HCT116 (cell line): ENCODE data around the gene LRSAM1. TPM values are rescaled to one million over a fixed set of nuclear protein-coding genes. Genes with fewer than 3 reads are reported as not detected.
"Not testable (repeated sequence)": the region's sequence is repeated elsewhere in the genome, so short reads cannot be mapped to it uniquely, and the experiment has no call there.

ENCODE experiments used
- ATAC-seq: fragments of 200-7000 bp; cut with Tn5 transposase; 2 replicates; pipeline ENCODE4 v1.9.1; 2020; ENCODE audit warnings: mild to moderate bottlenecking, moderate library complexity
- BruUV-seq: library from RNA; stranded (reverse); fragments of 400-500 nt; replicated peaks from 2 replicates; lab custom pipeline; 2021; lab: Mats Ljungman, UMichigan
- CTCF ChIA-PET: fragments of 300-600 bp; sonication (Branson Sonifier 250); formaldehyde crosslinking; loops from one replicate; lab custom pipeline; 2021; ENCODE audit warnings: antibody characterized with exemption; lab: Charles Lee
- POLR2A ChIA-PET: fragments of 300-600, 350-600 bp; sonication (Branson Sonifier 250); formaldehyde crosslinking; loops from one replicate; lab custom pipeline; 2021; ENCODE audit warnings: antibody characterized with exemption; lab: Charles Lee
- RAD21 ChIA-PET, 2 experiments: fragments of 300-600 bp; sonication (Branson Sonifier 250); formaldehyde crosslinking; loops; one replicate each; lab custom pipeline; 2023; ENCODE audit warnings: low total read pairs in 2 of 2; ENCODE audit not compliant: uncharacterized antibody in 2 of 2, unreplicated experiment in 2 of 2, low non-redundant PET in 1 of 2; lab: Charles Lee
- DNase-seq: peaks from one replicate; pipeline ENCODE4 v3.0.0-alpha.2; 2010; ENCODE audit warnings: low read depth, low spot score
- H2AFZ ChIP-seq: fragments of 200-600 bp; shearing (Covaris generic), sonication (generic); 2 replicates; pipeline ENCODE4 v1.6.1; 2017; ENCODE audit warnings: low read depth, mixed run types, mixed read lengths, antibody characterized with exemption, low read length; ENCODE audit not compliant: poor library complexity, severe bottlenecking
- H3K27ac ChIP-seq: 2 replicates; pipeline ENCODE4 v1.5.1; 2012; ENCODE audit warnings: low read depth, low read length
- H3K27me3 ChIP-seq: fragments of 200-600 bp; sonication (generic); 2 replicates; pipeline ENCODE4 v1.6.1; 2016; ENCODE audit warnings: mixed run types, low read length, mixed read lengths; ENCODE audit not compliant: insufficient read depth
- H3K36me3 ChIP-seq, 2 experiments: fragments of 200-500 bp in 1 of 2; fragments of 200-600 bp in 1 of 2; sonication (Bioruptor generic) in 1 of 2; sonication (generic) in 1 of 2; 2 replicates each; pipeline versions ENCODE4 v1.5.1 to v1.6.1; 2014 to 2016; ENCODE audit warnings: low read length in 2 of 2, inconsistent platforms in 1 of 2, mixed read lengths in 1 of 2, mixed run types in 1 of 2; ENCODE audit not compliant: insufficient read depth in 2 of 2, control insufficient read depth in 1 of 2
- H3K4me1 ChIP-seq, 2 experiments: fragments of 200-600 bp in 1 of 2; sonication (generic) in 1 of 2; 2 replicates each; pipeline versions ENCODE4 v1.5.1 to v1.6.1; 2012 to 2017; ENCODE audit warnings: low read length in 2 of 2, inconsistent platforms in 1 of 2, mild to moderate bottlenecking in 1 of 2, mixed read lengths in 1 of 2, mixed run types in 1 of 2, moderate library complexity in 1 of 2; ENCODE audit not compliant: insufficient read depth in 2 of 2, control insufficient read depth in 1 of 2
- H3K4me2 ChIP-seq: fragments of 200-600 bp; sonication (generic); 2 replicates; pipeline ENCODE4 v1.6.1; 2017; ENCODE audit warnings: mixed run types, low read length, mixed read lengths
- H3K4me3 ChIP-seq, 2 experiments: fragments of 200-600 bp in 1 of 2; sonication (generic) in 1 of 2; replicated peaks in 1 of 2; 2 replicates each; pipeline ENCODE4 v1.5.1; 2011 to 2016; ENCODE audit warnings: low read length in 2 of 2, control low read depth in 1 of 2, low read depth in 1 of 2, mild to moderate bottlenecking in 1 of 2, mixed read lengths in 1 of 2, mixed run types in 1 of 2
- H3K79me2 ChIP-seq: fragments of 200-600 bp; sonication (generic); 2 replicates; pipeline ENCODE4 v1.6.1; 2017; ENCODE audit warnings: mild to moderate bottlenecking, mixed run types, low read length, moderate library complexity, mixed read lengths; ENCODE audit not compliant: insufficient read depth
- H3K9ac ChIP-seq: fragments of 200-600 bp; sonication (generic); 2 replicates; pipeline ENCODE4 v1.6.1; 2016; ENCODE audit warnings: low read length, mixed read lengths
- H3K9me2 ChIP-seq: fragments of 200-600 bp; sonication (generic), shearing (Covaris generic); 2 replicates; pipeline ENCODE4 v1.6.1; 2017; ENCODE audit warnings: mixed run types, mild to moderate bottlenecking, moderate library complexity; ENCODE audit not compliant: insufficient read depth
- H3K9me3 ChIP-seq, 2 experiments: fragments of 200-500 bp in 1 of 2; fragments of 200-600 bp in 1 of 2; sonication (Bioruptor generic) in 1 of 2; sonication (generic) in 1 of 2; 2 replicates each; pipeline ENCODE4 v1.6.1; 2014 to 2017; ENCODE audit warnings: low read length in 2 of 2, mixed read lengths in 2 of 2, inconsistent platforms in 1 of 2, low read depth in 1 of 2, mild to moderate bottlenecking in 1 of 2, mixed run types in 1 of 2, moderate library complexity in 1 of 2; ENCODE audit not compliant: control insufficient read depth in 1 of 2, insufficient read depth in 1 of 2
- H4K20me1 ChIP-seq: fragments of 200-600 bp; sonication (generic), shearing (Covaris generic); 2 replicates; pipeline ENCODE4 v1.6.1; 2017; ENCODE audit warnings: mixed run types, mild to moderate bottlenecking, moderate library complexity; ENCODE audit not compliant: insufficient read depth
- CBX3 ChIP-seq: IDR thresholded peaks from 2 replicates; pipeline ENCODE4 v1.6.1; 2012; ENCODE audit warnings: low read depth
- CEBPB ChIP-seq: IDR thresholded peaks from 2 replicates; pipeline ENCODE4 v1.6.1; 2012; ENCODE audit warnings: low read depth
- EGR1 ChIP-seq: IDR thresholded peaks from 2 replicates; pipeline ENCODE4 v1.6.1; 2012; ENCODE audit warnings: low read depth
- ELF1 ChIP-seq: IDR thresholded peaks from 2 replicates; pipeline ENCODE4 v1.6.1; 2012; ENCODE audit warnings: low read depth, borderline replicate concordance
- EZH2 ChIP-seq: fragments of 200-600 bp; sonication (generic); IDR thresholded peaks from 2 replicates; pipeline ENCODE4 v1.6.1; 2017; ENCODE audit warnings: antibody characterized with exemption, mixed run types
- RAD21 ChIP-seq: IDR thresholded peaks from 2 replicates; pipeline ENCODE4 v1.6.1; 2012; ENCODE audit warnings: low read depth, mild to moderate bottlenecking
- SP1 ChIP-seq: IDR thresholded peaks from 2 replicates; pipeline ENCODE4 v1.6.1; 2012; ENCODE audit warnings: low read depth
- SRF ChIP-seq: IDR thresholded peaks from 2 replicates; pipeline ENCODE4 v1.6.1; 2012; ENCODE audit warnings: low read depth
- TCF7L2 ChIP-seq: IDR thresholded peaks from 2 replicates; pipeline ENCODE4 v1.7.0; 2011; ENCODE audit warnings: borderline replicate concordance, inconsistent platforms; ENCODE audit not compliant: insufficient read depth, insufficient read length; ENCODE audit errors: extremely low read depth
- YY1 ChIP-seq: IDR thresholded peaks from 2 replicates; pipeline ENCODE4 v1.6.1; 2011; ENCODE audit warnings: low read length, low read depth, moderate library complexity, mild to moderate bottlenecking; ENCODE audit not compliant: insufficient replicate concordance; ENCODE audit errors: extremely low read depth
- ZFX ChIP-seq: fragments of 450-650 bp; IDR thresholded peaks from 2 replicates; pipeline ENCODE4 v1.6.1; 2017
- intact Hi-C: fragments of 100-400 bp; cut with micrococcal nuclease; formaldehyde crosslinking; loops from 2 replicates; pipeline ENCODE4 v1.10.0; 2022
- total RNA-seq: library from RNA; stranded (reverse); gene quantifications from one replicate; pipeline ENCODE4 v1.2.1, GENCODE V29; 2021; ENCODE audit not compliant: unreplicated experiment
- TF ChIP-seq, protein P1 (sequence below): IDR thresholded peaks from 2 replicates; pipeline ENCODE4 v1.6.1; 2012; ENCODE audit warnings: low read depth

Gene LRSAM1
- total RNA-seq, 1 experiment from 2014 or later, result 25.9 TPM

DNA sequence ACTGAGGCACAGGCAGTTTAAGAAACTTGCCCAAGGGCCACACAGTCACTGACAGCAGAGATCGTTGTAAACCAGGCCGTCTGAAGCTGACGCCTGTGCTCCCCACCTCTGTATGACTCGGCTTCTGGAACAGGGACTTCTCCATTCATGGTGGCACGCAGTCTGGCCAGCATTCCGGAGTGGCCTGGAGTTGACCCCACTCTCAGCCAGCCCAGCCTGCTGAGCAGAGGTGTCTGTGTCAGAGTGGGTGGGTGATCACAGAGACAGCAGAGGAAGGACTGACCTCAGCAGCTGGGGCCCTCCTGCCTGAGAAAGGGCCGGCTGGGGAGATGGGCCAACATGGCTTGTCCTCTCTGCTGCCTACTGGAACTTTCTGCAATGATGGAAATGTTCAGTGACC lies 12.6 kb downstream of the LRSAM1 start:
- POLR2A ChIA-PET, result no interaction called here
- ATAC-seq (no peak), DNase-seq (no peak)
- no peak overlapping the region for H3K4me2 ChIP-seq
- H3K27me3 ChIP-seq, result no peaks in the 10 kb centered on the region
- H4K20me1 ChIP-seq, result no peaks in the 10 kb centered on the region
- intact Hi-C loops, result no loop called here
- H3K9ac ChIP-seq, result no peak overlapping the region
- H2AFZ ChIP-seq, result no peak overlapping the region
- H3K79me2 ChIP-seq, result no peaks in the 10 kb centered on the region
- H3K4me1 ChIP-seq, result no peaks in the 10 kb centered on the region
- CTCF ChIA-PET, result no interaction called here
- TF ChIP-seq YY1, result no peak
- TF ChIP-seq ZFX, result no peak
- TF ChIP-seq ELF1, result no peak
- no peak for TF ChIP-seq EZH2
- no peak for TF ChIP-seq RAD21
- TF ChIP-seq CEBPB, result no peak
- no peak for TF ChIP-seq CBX3
- no peak for TF ChIP-seq EGR1
- TF ChIP-seq, protein P1, sequence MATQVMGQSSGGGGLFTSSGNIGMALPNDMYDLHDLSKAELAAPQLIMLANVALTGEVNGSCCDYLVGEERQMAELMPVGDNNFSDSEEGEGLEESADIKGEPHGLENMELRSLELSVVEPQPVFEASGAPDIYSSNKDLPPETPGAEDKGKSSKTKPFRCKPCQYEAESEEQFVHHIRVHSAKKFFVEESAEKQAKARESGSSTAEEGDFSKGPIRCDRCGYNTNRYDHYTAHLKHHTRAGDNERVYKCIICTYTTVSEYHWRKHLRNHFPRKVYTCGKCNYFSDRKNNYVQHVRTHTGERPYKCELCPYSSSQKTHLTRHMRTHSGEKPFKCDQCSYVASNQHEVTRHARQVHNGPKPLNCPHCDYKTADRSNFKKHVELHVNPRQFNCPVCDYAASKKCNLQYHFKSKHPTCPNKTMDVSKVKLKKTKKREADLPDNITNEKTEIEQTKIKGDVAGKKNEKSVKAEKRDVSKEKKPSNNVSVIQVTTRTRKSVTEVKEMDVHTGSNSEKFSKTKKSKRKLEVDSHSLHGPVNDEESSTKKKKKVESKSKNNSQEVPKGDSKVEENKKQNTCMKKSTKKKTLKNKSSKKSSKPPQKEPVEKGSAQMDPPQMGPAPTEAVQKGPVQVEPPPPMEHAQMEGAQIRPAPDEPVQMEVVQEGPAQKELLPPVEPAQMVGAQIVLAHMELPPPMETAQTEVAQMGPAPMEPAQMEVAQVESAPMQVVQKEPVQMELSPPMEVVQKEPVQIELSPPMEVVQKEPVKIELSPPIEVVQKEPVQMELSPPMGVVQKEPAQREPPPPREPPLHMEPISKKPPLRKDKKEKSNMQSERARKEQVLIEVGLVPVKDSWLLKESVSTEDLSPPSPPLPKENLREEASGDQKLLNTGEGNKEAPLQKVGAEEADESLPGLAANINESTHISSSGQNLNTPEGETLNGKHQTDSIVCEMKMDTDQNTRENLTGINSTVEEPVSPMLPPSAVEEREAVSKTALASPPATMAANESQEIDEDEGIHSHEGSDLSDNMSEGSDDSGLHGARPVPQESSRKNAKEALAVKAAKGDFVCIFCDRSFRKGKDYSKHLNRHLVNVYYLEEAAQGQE, result no peak
- no peak for TF ChIP-seq SRF
- TF ChIP-seq SP1, result no peak
- TF ChIP-seq TCF7L2, result no peak
- no peaks in the 10 kb centered on the region for H3K9me3 ChIP-seq
- peaks cover 12 to 19% of the 10 kb centered on the region in 2 experiments; a peak in 3 of 4 replicates for H3K36me3 ChIP-seq
- BruUV-seq, result no TSS peak
- H3K4me3 ChIP-seq, result no peak overlapping the region
- H3K9me2 ChIP-seq, result no peaks in the 10 kb centered on the region
- no peak overlapping the region for H3K27ac ChIP-seq
- RAD21 ChIA-PET, result no interaction called here

DNA sequence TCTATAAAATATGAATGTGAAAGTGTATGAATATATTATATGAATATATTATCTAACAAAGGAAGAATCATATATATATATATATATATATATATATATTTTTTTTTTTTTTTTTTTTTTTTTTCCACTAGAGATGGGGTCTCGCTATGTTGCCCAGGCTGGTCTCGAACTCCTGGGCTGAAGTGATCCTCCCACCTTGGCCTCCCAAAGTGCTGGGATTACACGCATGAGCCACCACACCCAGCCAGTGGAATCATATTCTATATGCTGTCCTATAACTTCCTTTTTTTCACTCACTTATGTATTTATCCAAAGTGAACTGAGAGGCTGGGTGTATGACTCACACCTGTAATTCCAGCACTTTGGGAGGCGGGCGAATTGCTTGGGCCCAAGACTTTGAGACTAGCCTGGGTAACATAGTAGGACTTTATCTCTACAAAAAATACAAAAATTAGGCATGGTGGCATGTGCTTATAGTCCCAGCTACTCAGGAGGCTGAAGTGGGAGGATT lies 15.2 kb downstream of the LRSAM1 start:
- H3K27me3 ChIP-seq, H3K27ac ChIP-seq, intact Hi-C loops, H4K20me1 ChIP-seq, H3K4me1 ChIP-seq, ATAC-seq, H3K79me2 ChIP-seq, H2AFZ ChIP-seq, H3K9me3 ChIP-seq, BruUV-seq, H3K9ac ChIP-seq, H3K4me2 ChIP-seq, H3K9me2 ChIP-seq, H3K4me3 ChIP-seq, RAD21 ChIA-PET, DNase-seq: not testable (repeated sequence)
- peaks cover 8 to 14% of the 10 kb centered on the region in 2 experiments; a peak in 3 of 4 replicates for H3K36me3 ChIP-seq
- CTCF ChIA-PET, result interaction anchor here (1.1 kb wide), 1 partner anchor 11 kb away, joined by 3 read pairs; no protein-coding TSS in a partner anchor
- POLR2A ChIA-PET, result interaction anchor here (1.0 kb wide), 1 partner anchor 16 kb away, joined by 4 read pairs; the partner anchor contains the start of genes LRSAM1 and RPL12
